ENCODE data around the gene RIPOR1.

DNA sequence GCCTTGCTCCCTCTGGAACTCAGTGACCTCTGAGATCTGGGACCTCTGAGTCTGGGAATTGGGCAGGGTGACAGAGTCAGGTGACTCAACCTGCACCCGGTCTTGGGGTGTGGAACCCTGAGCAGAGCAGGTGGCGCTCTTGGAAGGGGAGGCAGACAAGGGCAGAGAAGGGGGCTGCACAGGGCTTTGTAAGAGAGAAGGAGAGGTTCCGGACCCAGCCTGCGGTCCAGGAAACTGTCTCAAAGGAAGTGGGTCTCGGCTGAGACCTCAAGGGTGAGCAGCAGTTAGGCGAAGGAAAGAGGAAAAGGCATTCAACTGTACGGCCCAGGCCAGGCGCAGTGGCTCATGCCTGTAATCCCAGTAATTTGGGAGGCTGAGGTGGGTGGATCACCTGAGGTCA, 10.0 kb upstream of the RIPOR1 start:
- TF ChIP-seq EZH2 (IDR thresholded peaks at IDR 0.05; ENCODE audit: insufficient read depth, poor library complexity, severe bottlenecking) (no peak), EZH2phosphoT487 (IDR thresholded peaks at IDR 0.05; ENCODE audit: insufficient read depth, low read depth) (no peak)

Measured in GM23248 (cell line).